RWPE2 (cell line): ENCODE results near the gene TMEM237.

ENCODE experiments used
- ATAC-seq: fragments of 200-7000 bp; cut with Tn5 transposase; 3 replicates; pipeline ENCODE4 v1.9.1; 2021; ENCODE audit warnings: low read depth
- DNase-seq: peaks from one replicate; pipeline ENCODE4 v3.0.0-alpha.2; 2020; ENCODE audit warnings: low spot score
- H3K27ac ChIP-seq: fragments of 450-650 bp; 2 replicates; pipeline ENCODE4 v1.5.1; 2017; ENCODE audit warnings: mild to moderate bottlenecking; ENCODE audit not compliant: poor library complexity, severe bottlenecking
- H3K27me3 ChIP-seq: fragments of 250-450 bp; sonication (Bioruptor Pico); 2 replicates; pipeline ENCODE4 v1.5.1; 2021; ENCODE audit warnings: mild to moderate bottlenecking, moderate library complexity; ENCODE audit not compliant: insufficient read depth, poor library complexity, severe bottlenecking
- H3K36me3 ChIP-seq: fragments of 250-450 bp; sonication (Bioruptor Pico); 2 replicates; pipeline ENCODE4 v1.5.1; 2020; ENCODE audit warnings: low read depth, mild to moderate bottlenecking, moderate library complexity
- H3K4me1 ChIP-seq: fragments of 250-450 bp; sonication (Bioruptor Pico); 2 replicates; pipeline ENCODE4 v1.5.1; 2021; ENCODE audit warnings: mild to moderate bottlenecking, moderate library complexity; ENCODE audit not compliant: insufficient read depth, poor library complexity, severe bottlenecking
- H3K4me3 ChIP-seq: fragments of 250-450 bp; sonication (Bioruptor Pico); 2 replicates; pipeline ENCODE4 v1.5.1; 2021; ENCODE audit warnings: mild to moderate bottlenecking, moderate library complexity; ENCODE audit not compliant: severe bottlenecking
- H3K9me3 ChIP-seq: fragments of 250-450 bp; sonication (Bioruptor Pico); 2 replicates; pipeline ENCODE4 v1.5.1; 2021; ENCODE audit warnings: mild to moderate bottlenecking, moderate library complexity; ENCODE audit not compliant: severe bottlenecking
- TF ChIP-seq, protein P1 (sequence below): fragments of 450-650 bp; IDR thresholded peaks from one replicate; pipeline ENCODE4 v1.5.1; 2017; ENCODE audit warnings: mild to moderate bottlenecking, moderate library complexity; ENCODE audit not compliant: poor library complexity, severe bottlenecking

Gene TMEM237

DNA sequence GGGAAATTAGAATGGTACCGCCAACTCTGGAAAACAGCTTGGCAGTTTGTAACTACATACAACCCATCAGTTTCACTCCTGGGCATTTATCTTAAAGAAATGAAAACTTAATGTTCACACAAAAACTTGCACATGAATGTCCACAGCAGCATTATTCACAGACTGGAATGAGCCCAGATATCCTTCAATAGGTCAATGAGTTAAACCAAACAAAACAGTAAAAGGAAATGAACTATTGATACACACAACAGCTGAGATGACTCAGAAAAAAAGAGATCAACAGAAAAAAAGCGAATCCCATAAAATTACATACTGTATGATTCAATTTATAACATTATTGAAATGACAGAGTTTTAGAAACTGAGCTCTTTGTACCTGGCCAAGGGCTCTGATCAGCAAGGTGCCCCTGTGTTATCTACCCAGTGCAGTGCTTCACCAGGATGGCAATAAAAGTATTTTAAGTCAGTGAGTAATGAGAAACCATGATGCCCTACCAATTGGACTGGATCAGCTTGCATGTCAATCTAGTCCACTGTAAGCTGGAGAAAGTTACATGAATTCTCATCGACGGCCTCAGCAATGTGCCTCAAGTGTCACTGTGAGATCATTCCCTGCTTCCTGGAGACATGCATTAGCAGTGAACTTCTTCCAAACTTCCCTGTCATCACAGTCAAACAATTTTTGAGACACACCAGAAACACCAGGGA lies 21.9 kb downstream of the TMEM237 start:
- ATAC-seq (0 out of 3 replicates have a peak, but pooled peaks have one; percentile 19), DNase-seq (no peak)
- TF ChIP-seq, protein P1, sequence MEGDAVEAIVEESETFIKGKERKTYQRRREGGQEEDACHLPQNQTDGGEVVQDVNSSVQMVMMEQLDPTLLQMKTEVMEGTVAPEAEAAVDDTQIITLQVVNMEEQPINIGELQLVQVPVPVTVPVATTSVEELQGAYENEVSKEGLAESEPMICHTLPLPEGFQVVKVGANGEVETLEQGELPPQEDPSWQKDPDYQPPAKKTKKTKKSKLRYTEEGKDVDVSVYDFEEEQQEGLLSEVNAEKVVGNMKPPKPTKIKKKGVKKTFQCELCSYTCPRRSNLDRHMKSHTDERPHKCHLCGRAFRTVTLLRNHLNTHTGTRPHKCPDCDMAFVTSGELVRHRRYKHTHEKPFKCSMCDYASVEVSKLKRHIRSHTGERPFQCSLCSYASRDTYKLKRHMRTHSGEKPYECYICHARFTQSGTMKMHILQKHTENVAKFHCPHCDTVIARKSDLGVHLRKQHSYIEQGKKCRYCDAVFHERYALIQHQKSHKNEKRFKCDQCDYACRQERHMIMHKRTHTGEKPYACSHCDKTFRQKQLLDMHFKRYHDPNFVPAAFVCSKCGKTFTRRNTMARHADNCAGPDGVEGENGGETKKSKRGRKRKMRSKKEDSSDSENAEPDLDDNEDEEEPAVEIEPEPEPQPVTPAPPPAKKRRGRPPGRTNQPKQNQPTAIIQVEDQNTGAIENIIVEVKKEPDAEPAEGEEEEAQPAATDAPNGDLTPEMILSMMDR = no peak
- H3K36me3 ChIP-seq = peaks cover 23% of the 10 kb centered on the region; the same call in 1 of the 2 replicates
- no peaks in the 10 kb centered on the region for H3K9me3 ChIP-seq
- H3K27me3 ChIP-seq = no peaks in the 10 kb centered on the region
- H3K27ac ChIP-seq = no peak overlapping the region
- no peak overlapping the region for H3K4me3 ChIP-seq
- H3K4me1 ChIP-seq = no peaks in the 10 kb centered on the region

DNA sequence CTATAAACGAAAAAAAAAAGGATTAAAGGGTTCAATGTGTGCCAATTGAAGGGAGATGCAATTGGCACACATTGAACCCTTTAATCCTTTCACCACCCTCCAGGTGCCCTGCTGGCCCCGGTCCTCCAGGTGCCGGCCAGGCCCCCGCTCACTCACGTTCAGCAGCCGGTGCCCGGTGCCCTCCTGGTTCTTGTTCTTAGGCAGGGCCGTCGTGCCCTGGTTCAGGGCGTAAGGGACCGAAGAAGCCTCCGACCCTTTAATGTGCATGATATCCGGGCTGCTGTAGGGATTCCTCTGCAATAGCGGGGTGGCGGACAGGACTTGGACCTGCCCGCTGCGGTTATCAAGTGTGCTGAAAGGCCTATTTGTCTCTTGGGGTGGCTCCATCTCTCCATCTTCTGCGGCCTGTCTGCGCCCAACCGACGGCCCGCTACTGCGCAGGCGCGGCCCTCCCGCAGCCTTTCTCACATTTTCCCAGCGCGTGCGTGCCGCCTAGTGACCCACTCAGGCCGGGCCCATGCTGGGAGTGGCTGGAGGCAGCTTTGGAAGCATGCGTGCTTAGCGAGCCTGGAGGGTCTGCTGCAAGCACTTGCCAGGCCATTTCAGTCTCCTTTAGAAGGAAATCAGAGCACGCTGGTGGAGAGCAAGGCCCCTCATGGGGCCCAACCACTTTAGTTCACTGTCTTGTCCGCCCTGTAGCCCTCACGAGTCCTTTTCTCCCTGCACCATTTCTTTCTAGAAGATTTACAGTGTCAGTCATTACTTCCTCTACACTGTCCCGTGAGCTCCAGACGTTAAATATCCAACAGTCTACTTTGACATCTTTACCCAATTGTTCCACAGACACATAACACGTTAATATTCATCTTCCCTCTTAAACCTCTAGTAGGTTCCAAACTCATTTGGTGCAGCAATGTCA lies 24.3 kb downstream of the TMEM237 start:
- Histone ChIP-seq H3K27ac (no peak overlapping the region), H3K36me3 (peaks cover 7% of the 10 kb centered on the region; the same call in 1 of the 2 replicates), H3K27me3 (no peaks in the 10 kb centered on the region), H3K4me3 (no peak overlapping the region), H3K9me3 (no peaks in the 10 kb centered on the region), H3K4me1 (no peaks in the 10 kb centered on the region)
- TF ChIP-seq, protein P1 = peak; percentile 36
- peak; percentile 57 for DNase-seq
- peak; percentile 68 for ATAC-seq

DNA sequence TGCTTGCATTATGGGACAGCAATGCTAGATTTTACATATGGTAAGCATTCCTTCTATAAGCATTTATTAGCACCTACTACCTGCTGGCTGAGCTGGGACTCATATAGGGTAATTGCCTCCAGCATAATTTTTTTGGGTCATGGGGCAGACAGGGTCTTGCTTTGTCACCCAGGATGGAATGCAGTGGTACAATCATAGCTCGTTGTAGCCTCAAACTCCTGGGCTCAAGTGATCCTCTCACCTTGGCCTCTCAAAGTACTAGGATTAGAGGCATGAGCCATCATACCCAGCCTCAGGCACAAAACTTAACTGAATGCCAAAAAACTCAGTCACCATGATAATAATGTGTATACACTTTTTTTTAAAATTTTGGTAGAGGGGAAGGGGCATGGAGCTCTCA lies 35.3 kb downstream of the TMEM237 start:
- Histone ChIP-seq H3K4me1 (no peaks in the 10 kb centered on the region), H3K27me3 (peaks cover 12% of the 10 kb centered on the region), H3K36me3 (no peaks in the 10 kb centered on the region), H3K4me3 (no peak overlapping the region), H3K9me3 (peaks cover 2% of the 10 kb centered on the region), H3K27ac (no peak overlapping the region)
- DNase-seq = no peak
- ATAC-seq = no peak
- TF ChIP-seq, protein P1 = no peak

DNA sequence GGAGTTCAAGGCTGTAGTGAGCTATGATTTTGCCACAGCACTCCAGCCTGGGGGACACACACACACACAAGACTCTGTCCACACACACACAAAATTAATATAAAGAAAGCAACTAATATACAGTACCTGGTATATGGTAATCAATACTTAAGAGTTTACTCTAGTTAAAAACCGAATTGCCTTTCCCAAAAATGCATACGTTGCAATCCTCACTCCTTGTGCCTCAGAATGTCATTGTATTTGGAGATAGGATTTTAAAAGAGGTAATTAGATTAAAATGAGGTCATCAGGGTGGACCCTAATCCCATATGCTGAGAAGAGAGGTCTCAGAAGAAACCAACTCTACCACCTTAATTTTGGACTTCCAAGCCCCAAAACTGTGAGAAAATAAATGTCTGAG lies 35.7 kb downstream of the TMEM237 start:
- no peak for DNase-seq
- ATAC-seq = no peak
- H3K27ac ChIP-seq = no peak overlapping the region
- TF ChIP-seq, protein P1 = no peak
- no peak overlapping the region for H3K4me3 ChIP-seq
- no peaks in the 10 kb centered on the region for H3K4me1 ChIP-seq
- H3K36me3 ChIP-seq = no peaks in the 10 kb centered on the region
- H3K9me3 ChIP-seq = peaks cover 2% of the 10 kb centered on the region
- peaks cover 14% of the 10 kb centered on the region for H3K27me3 ChIP-seq
